GM21723 (cell line): Measurements from ENCODE around the gene DTNA.
"Not testable (repeated sequence)": the region's sequence is repeated elsewhere in the genome, so short reads cannot be mapped to it uniquely, and the experiment has no call there.

Source experiments
- ATAC-seq: cut with Tn5 transposase; IDR thresholded peaks from one replicate; pipeline ENCODE4 v1.9.1; 2021; ENCODE audit warnings: mild to moderate bottlenecking, moderate library complexity; ENCODE audit not compliant: unreplicated experiment

The DTNA gene

DNA sequence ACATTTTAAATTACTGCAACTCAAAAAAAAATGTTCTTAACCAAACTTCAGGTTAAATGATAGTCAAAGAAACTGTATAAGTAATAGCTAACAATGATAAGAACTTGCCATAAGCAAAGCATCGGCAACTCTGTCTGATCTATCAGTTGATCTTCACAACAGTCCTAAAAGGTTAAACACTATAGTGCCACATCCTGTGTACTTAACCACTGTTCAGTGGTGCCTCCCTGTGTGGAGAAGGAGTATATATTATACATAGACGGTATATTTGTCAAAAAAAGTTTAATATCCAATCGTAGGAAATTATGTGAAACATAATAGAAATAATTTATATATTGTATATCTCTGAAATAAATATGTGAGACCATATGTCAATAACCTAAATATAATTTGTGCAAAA is 13.0 kb downstream of the DTNA start:
- no peak for ATAC-seq

DNA sequence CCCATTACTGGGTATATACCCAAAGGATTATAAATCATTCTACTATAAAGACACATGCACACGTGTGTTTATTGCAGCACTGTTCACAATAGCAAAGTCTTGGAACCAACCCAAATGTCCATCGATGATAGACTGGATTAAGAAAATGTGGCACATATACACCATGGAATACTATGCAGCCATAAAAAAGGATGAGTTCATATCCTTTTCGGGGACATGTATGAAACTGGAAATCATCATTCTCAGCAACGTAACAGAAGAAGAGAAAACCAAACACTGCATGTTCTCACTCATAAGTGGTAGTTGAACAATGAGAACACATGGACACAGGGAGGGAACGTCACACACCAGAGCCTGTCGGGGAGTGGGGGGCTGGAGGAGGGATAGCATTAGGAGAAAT is 15.6 kb downstream of the DTNA start:
- ATAC-seq = not testable (repeated sequence)

DNA sequence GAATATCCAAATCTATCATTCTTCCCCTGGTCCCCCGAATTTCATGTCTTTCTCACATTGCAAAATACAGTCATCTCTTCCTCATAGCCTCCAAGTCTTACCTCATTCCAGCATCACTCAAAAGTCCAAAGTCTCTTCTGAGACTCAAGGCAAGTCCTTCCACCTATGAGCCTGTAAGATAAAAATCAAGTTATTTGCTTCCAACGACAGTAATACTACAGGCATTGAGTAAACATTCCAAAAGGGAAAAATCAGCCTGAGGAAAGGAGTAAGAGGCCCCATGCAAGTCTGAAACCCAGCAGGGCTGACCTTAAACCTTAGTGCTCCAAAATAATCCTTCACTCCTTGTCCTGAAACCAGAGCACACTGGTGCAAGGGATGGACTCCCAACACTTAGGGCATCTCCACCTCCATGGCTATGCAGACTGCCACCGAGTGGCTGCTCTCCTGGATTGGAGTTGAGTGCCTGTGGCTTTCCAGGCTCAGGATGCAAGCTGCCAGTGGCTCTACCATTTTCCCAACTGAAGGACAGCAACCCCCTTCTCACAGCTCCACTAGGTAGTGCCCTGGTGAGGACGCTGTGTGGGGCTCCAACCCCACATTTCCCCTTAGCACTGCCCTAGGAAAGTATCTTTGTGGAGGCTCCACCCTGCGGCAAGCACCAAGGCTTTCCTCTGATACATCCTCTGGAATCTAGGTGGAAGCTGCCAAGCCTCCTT is 16.3 kb downstream of the DTNA start:
- no peak for ATAC-seq

DNA sequence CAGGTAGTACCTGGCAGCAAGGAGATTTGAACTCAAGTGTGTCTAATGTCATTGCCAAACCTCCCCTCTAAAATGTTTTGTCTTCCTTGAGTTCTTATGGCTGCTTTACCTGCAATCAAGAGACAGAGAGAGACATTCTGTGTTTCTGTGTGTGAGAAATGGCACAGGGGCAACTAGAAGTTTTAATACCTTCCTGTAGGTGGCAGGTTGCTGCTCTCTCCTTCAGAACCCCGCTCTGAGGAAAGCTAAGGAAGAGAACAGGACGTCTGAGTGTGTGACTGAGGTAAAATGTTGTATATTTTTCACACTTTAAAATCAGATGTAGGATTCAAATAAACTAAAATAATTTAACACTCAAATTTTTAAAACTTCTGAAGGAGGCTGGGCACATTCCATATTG is 19.2 kb downstream of the DTNA start:
- ATAC-seq = peak; percentile 72

DNA sequence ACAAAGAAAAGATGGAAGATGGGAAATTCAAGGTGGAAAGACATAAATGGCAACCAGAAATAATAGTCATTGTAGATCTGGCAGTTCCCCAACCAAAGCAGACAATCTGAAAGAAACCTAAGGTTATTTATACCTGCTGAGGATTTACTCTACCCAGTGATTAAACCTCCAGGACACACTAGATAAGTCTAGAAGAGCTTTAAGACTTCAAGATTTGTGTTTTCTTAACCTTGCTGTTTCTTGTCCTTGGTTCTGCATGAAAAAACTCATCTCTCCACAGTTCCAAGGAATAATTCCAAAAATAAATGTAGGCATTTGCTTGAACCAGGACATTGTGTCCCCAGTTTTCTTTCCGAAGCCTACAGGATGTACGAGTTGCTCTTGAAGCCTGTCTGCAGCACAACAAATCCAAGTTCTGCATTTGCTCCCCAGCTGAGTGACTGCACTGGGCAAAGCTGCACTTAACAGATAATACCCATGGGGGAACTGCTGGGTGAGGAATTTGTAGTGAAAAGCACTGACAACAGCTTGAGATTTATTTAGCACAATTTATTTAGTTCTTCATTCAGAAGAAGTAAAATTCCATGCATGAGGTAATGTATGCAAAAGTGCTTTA is 19.8 kb downstream of the DTNA start:
- ATAC-seq = no peak

DNA sequence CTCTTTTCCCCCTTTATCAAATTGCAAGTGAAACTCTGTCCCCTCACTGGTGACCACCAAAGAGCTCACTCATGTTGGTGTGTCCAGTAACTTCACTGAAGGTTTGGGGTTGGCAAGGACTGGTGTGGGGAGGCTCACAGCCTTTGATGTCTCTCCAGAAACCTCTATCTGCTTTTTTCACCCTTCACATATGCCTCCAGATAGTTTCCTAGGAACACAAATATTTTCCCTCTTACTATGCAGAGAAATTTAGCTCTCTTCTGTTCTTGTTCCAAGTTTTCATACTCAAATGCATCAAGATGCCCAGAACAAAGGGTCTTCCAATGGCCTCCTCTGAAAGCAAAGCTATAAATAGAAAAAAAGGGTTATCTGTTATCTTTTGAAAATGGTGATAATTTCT is 20.7 kb downstream of the DTNA start:
- no peak for ATAC-seq

DNA sequence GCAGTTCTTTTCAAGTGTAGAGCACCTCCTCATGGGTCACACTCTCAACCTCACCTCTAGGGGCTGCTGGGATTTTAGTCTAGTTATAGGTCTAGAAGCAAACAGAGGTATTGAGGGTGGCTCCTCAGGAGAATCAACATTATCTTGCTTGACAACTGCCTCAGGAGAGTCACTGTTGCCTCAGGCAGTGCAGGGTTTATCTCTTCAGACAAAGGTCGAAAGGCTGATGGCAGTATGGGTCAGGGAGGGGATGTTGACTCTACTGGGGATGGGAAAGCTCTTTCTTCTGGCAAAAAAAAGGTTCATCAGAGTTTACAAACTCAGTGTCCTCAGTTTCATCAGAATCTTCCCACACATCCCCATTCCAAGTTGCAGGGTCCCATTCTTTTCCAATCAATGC is 24.0 kb downstream of the DTNA start:
- ATAC-seq = no peak

DNA sequence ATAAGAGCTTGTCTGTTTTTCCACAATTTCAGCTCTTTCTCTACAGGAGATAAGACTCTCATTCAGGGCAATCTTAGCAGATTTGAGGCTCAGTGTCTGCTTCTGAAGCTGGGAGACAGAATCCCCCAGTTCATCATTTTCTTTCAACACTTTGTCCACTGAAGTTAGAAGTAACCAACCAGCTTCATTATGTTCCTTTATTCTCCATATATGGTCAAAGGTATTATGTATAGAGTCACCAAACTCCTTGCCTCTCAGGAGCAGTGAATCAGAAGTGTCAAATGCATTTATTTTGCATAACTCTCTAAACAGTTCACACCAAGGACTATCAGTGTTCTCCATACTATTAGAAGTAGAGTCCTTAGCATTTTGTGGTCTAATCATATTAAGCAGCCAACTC is 24.4 kb downstream of the DTNA start:
- ATAC-seq = not testable (repeated sequence)

DNA sequence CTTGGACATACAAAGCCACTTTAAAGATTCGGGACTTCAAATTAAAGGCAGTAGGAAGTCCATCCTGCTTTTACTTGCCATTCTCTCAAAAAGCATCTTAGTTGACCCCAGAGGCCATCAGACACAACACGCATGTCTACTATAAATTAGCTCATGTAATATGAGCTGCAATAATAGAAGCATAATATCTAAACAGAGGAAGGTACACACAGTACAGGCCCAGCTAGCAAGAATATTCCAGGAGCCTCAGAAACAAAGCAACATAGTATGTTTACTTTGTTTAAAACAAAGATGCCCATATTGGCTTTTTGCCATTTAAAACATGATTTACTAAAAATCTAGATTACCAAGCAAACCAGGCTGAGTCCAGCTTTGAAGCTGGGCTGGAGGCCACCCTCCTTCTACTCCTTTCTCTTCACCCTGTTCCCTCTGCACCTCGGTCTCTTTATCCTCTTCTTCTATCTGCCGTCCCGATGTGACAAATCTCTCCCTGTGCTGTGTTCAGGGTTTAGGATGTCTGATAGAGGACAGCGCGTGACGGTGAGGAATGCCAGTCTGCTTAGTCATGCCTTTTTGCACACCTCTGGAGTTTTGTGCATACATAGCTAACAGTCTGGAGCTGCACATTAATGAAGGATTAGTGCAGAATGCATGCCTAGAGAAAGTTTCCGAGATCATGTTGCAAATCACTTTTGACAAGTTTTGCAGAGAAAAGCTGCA is 28.2 kb downstream of the DTNA start:
- ATAC-seq = no peak

DNA sequence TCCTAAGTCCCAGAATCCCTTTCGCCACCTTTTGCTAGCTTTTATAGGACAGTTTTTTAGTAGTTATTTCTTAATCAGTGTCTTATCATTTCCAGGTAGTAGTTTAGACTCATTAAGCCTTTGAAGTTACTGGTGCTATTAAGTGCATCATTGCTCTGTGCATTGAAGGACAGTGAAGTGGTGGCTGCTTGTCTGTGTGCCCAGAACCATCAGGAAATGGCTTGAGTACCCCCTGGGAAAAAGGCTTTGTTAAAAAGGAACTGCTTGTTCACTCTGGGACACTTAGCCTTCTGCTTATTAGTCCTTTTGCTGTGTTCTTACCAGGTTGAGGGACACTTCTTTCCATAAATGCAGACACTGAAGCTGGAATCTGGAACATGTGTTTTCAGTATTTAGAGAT is 30.0 kb downstream of the DTNA start:
- ATAC-seq = no peak

DNA sequence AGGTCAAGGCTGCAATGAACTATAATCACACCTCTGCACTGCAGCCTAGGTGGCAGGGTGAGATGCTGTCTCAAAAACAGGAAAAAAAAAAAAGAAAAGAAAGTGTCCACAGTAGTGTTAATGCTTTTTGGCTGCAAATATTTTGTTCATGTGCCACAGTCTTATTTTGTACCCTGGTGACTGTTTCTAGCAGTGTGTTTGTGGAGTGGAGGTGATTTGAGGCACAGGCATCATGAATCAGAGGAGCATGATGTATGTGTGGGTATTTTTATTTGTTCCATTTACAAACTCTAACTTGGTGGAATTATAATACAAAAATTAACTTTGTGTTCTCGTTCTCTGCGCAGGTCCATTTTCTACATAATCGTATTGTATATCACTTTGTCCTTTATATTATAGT is 30.6 kb downstream of the DTNA start:
- no peak for ATAC-seq

DNA sequence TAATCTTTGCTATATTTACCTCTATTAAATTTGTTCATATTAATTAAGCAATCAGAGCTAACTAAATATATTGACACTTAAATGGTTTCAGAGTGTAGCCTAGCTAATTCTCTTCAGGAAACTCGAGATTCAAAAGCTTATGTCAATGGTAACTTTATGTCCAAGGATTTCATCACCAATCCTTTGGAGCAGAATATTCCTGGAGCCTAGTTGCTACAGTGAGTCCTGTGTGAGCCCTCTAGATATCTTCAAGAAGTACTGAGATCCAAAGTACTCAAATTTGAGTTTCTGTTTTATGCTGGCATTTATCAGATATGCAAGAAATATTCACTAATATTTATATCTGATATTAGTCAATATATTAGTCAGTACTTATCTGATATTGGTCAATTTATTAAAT is 31.3 kb downstream of the DTNA start:
- ATAC-seq = no peak

DNA sequence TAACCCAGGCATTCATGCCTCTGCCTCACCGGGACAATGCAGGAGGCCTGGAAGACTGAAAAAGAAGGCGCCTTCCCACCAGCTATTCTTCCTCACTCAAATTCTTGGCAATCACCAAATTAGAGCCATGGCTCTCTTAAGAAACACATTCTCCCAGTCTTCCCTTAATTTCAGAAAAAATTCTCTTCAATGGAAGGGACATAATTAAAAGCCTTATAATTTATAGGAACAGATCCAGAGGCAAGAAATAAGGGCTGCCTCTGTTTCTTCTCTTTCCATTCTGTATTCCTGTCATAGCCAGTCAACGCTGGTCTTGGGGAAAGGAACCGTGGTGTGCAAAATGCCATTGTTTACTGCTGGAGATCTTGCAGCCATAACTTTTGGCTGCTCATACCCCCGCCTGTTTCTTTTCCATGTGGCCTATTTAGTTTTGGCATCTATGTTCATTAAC is 32.8 kb downstream of the DTNA start:
- ATAC-seq = no peak

DNA sequence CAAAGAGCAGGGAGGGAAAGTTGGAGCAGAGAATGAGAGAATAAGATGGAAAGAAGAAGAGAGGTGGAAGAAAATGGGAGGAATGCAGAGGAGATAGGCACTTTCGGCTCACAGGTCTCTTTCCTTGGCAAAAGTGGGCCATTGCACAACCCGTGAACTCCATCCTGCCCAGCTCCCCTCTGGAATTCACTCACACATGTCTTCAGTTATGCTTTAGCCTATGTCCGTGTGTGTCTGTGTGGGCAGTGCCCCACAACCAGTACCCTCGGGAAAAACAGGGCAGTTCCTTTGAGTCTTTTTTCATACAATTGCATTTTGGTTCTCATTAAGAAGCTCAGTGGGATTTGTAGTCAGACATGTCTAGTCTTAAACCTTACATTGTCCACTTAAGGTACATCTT is 34.5 kb downstream of the DTNA start:
- ATAC-seq = no peak

DNA sequence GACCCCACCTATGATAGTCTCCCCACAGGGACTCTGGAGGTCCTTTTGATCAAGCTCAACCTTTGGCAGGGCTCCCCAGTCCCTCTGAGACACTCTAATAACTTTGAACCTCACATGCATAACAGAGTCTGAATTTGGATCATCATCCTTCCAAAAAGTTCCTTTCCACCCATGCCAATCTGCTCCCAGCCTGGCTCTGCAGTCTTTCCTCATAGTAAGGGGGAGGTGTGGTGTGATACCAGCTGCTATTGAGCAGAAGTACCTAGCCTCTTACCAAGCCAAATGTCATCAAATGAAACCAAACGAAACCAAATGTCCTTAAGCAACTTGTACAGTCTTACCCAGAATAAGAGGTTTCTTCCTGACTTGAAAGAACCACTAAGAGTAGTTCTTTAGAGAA is 36.5 kb downstream of the DTNA start:
- ATAC-seq = no peak

DNA sequence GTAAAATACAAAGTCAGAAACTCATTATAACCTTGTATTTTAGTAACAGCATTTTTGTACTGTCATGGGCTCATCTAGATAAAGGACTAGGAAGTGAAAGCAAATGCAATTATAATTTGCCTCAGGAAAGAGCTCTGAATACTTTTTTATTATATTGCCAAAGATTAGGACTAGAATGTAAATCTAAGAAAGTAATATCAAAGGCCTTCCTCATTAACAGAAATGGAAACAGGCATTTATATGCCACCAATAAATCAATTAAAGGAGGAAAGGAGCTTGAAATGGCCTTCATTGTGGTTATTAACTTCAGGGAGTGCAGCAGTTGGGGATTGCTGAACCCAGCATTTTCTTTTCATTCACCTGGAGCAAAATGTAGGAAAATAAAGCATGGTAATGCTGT is 39.6 kb downstream of the DTNA start:
- ATAC-seq = no peak

DNA sequence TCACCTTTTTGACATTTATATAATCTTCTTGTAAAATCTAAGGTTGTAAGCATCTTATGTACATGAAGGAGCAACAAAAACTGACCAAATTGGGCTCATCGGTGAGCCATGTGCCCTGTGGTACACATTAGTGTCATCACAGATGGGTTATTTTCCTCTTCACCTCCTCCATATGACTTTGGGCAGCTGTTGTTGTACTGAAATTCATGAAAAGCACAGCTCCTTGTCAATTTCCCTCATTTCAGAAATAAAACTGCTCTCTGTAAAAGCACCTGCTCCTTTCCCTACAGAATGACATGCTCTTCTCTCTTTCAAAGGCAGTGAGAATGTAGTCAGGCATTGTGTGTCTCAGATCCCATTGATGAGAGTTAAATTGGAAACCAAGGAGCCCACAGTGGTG is 42.0 kb downstream of the DTNA start:
- no peak for ATAC-seq

DNA sequence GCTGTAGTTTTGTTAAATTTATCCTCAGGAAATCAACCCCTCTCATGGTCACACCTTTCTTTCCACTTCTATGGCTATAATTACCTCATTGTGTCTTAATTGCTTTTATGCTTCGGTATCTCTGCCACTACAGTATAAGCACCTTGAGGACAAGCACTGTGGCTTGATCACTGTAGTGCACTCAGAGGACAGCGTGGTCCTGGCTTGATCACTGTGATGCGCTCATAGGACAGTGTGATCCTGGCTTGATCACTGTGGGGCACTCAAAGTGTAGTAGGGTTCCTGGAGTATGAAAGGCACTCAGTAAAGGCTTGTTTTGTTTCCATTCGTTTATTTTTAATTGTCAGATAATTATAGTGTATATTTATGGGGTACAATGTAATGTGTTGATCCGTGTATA is 44.2 kb downstream of the DTNA start:
- no peak for ATAC-seq

DNA sequence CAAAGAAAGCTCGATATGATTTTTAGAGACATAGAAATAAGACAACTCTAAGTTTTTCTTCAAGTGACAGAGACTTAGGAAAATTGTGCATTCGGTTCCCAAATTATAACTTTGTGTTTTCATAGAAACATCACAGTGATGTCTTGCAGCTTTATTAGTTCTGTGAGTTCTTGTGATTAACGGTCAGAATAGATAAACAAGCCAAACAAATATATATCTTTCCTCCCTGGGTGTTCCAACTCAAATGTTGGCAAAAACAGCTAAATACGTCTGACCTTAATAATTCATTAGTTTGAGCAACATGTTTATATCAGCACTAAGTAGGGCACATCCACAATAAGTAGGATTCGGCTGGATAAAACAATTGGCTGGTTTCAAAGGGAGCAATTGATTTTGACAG is 47.6 kb downstream of the DTNA start:
- no peak for ATAC-seq

DNA sequence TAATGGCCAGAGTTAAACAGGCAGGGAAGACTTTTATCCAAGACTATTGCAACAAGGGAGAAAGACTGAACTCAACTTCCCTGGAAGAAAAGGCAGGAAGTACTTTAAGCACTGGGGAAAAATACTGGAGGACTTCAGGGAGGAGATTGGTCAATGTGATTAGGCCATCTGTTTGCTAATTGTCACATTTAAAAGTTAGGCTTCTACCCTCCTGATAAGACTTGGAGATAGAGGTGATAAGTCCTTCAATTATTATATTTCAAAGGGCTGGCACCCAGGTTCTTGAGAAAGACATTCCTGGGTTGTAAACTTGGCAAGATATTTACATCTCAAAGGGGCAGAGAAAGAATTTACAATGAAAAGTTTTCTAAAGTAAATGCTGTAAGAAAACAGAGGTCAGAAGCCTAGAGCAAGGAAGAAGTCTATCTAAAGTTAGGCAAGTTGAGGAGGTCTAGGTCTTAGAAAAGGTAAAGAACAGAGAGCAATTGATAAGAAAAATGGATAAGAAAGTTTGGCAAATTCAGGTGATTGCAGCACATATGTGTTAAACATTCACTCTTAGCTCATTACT is 48.4 kb downstream of the DTNA start:
- no peak for ATAC-seq

DNA sequence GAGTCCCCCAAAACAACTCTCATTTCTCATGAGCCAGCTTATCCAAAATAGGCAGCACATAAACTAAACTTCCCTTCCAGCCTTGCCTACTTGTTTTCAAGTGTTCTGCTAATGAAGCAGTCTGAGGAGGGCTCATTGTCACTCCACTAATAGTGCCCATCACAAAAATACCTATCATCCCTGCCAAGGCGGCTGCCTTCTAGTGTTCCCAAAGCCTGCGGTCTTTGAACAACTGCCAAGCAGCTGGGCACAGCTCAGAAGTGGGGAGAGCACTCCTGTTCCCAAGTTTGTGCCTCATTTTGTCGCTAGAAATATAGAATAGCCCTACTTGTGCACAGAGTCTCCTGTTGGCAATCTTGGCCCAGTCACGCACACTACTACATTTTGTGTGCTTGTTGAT is 50.3 kb downstream of the DTNA start:
- ATAC-seq = no peak

DNA sequence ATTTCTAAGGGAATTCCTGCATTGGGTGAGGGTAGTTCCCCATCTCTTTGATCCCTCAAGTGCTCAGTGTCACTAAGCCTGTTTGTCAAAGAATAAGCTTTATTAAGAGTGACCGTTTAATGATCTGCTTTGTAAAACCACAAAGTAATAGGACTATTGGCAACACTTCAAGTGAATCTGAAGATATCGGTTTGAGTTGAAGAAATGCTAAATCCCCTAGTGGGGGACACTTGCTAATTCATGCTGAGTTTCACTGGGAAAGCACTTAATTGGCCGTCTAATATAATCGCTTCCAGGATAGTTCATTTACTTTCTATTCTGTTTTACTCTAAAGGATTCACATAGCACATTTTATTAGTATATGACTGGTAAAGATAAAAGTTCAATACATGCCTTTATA is 54.4 kb downstream of the DTNA start:
- ATAC-seq = no peak
